Sigmoid colon (tissue), 7 donors: ENCODE results near the gene CASZ1. TPM values are rescaled to one million over a fixed set of nuclear protein-coding genes. Genes with fewer than 3 reads are reported as not detected.

ENCODE experiments used
- DNase-seq: peaks from one replicate; pipeline ENCODE4 v3.0.0-alpha.2; 2019
- H3K27ac ChIP-seq, 4 donors: fragments of 200-600 bp; sonication (generic); one replicate each; pipeline ENCODE4 v1.5.1; 2016 to 2019; ENCODE audit warnings: mild to moderate bottlenecking in 1 of 4
- H3K27me3 ChIP-seq, 3 donors: fragments of 200-600 bp; sonication (generic); one replicate each; pipeline ENCODE4 v1.5.1; 2019; ENCODE audit warnings: mild to moderate bottlenecking in 1 of 3
- H3K36me3 ChIP-seq, 4 donors: fragments of 200-600 bp; sonication (generic); one replicate each; pipeline ENCODE4 v1.5.1; 2016 to 2019
- H3K4me1 ChIP-seq, 4 donors: fragments of 200-600 bp; sonication (generic); one replicate each; pipeline ENCODE4 v1.5.1; 2017 to 2019
- H3K4me3 ChIP-seq, 4 donors: fragments of 200-600 bp; sonication (generic); one replicate each; pipeline ENCODE4 v1.5.1; 2017 to 2019; ENCODE audit warnings: mild to moderate bottlenecking in 2 of 4, moderate library complexity in 1 of 4
- H3K9me3 ChIP-seq, 4 donors: fragments of 200-600 bp in 3 of 4; sonication (generic) in 3 of 4; one replicate each; pipeline versions ENCODE4 v1.5.1 to v1.6.1; 2013 to 2019
- CTCF ChIP-seq, 4 experiments: fragments of 450-650 bp in 3 of 4; fragments of 200-600 bp in 1 of 4; IDR thresholded peaks; one replicate each; pipeline ENCODE4 v1.5.1; 2016 to 2019; ENCODE audit warnings: antibody characterized with exemption in 4 of 4, mild to moderate bottlenecking in 3 of 4, moderate library complexity in 2 of 4
- EP300 ChIP-seq, 4 donors: sonication (generic); formaldehyde crosslinking; IDR thresholded peaks; one replicate each; pipeline ENCODE4 v1.6.1; 2017; ENCODE audit warnings: antibody characterized with exemption in 4 of 4
- POLR2A ChIP-seq, 2 donors: fragments of 450-650 bp; IDR thresholded peaks; one replicate each; pipeline ENCODE4 v1.6.1; 2016; ENCODE audit warnings: antibody characterized with exemption in 2 of 2, mild to moderate bottlenecking in 2 of 2, moderate library complexity in 2 of 2
- POLR2AphosphoS5 ChIP-seq, 4 donors: sonication (generic); formaldehyde crosslinking; IDR thresholded peaks; one replicate each; pipeline ENCODE4 v1.6.1; 2017; ENCODE audit warnings: antibody characterized with exemption in 4 of 4
- WGBS, 2 donors: extraction: QIAGEN DNeasy Blood & Tissue Kit; methylation state at CpG; one replicate each; pipeline ENCODE4 v1.1.7; 2013; 5-methylcytosine and 5-hydroxymethylcytosine counted together
- intact Hi-C: fragments of 100-400 bp; cut with DNase I; formaldehyde crosslinking; loops from one replicate; pipeline ENCODE4 v1.15.1; 2023
- polyA plus RNA-seq, 3 donors: library from polyadenylated mRNA; stranded (reverse); fragments of 200-250 nt; gene quantifications; one replicate each; pipeline ENCODE4 v1.2.3, GENCODE V29; 2013
- total RNA-seq, 4 donors: library from RNA; depleted of rRNA; stranded (reverse); fragments of >200 nt; gene quantifications; one replicate each; pipeline ENCODE4 v1.1.0, GENCODE V29; 2016
- donor health status: healthy with polysubstance abuse.
- donor health status: Bipolar disorder and iron deficiency.
- donor health status: healthy.

Gene CASZ1
- total and polyA plus RNA-seq, 7 donors, result 4.2 to 47.9 (median 23.6) TPM

- Histone ChIP-seq H3K27me3 (no peaks in the 10 kb centered on the region), H3K9me3 (no peaks in the 10 kb centered on the region), H3K27ac (peak overlapping the region; percentile 89 to 98 (median 96)), H3K4me3 (peak overlapping the region; percentile 58 to 89 (median 88)), H3K36me3 (no peaks in the 10 kb centered on the region), H3K4me1 (peaks cover 0 to 71% (median 69%) of the 10 kb centered on the region in 4 donors)
- WGBS, 2 donors, result 1% methylated on average over 46 of the region's 46 CpGs
- no peak for DNase-seq
- TF ChIP-seq POLR2A (IDR thresholded peaks at IDR 0.05), result no peak
- peak in 2 of 4 donors; percentile 11 to 50 for TF ChIP-seq POLR2AphosphoS5 (IDR thresholded peaks at IDR 0.05)
- intact Hi-C loops, result loop anchor here (2.0 to 10.0 kb wide), 3 partner anchors 97 to 171 kb away; no protein-coding TSS in a partner anchor
Measured at GRCh38 chr1:10694274-10694632, 102.2 kb downstream of the CASZ1 start.

- intact Hi-C loops, result loop anchor here (2.0 to 10.0 kb wide), 3 partner anchors 97 to 171 kb away; no protein-coding TSS in a partner anchor
Measured at GRCh38 chr1:10693497-10694273, 102.8 kb downstream of the CASZ1 start.

GRCh38 chr1:10693152-10693496 lies 103.3 kb downstream of the CASZ1 start:
- intact Hi-C loops, result loop anchor here (10.0 kb wide), 1 partner anchor 172 kb away; no protein-coding TSS in a partner anchor
- Histone ChIP-seq H3K9me3 (no peaks in the 10 kb centered on the region), H3K27ac (peak overlapping the region; percentile 89 to 98 (median 96)), H3K4me1 (peaks cover 0 to 75% (median 74%) of the 10 kb centered on the region in 4 donors), H3K36me3 (no peaks in the 10 kb centered on the region), H3K27me3 (no peaks in the 10 kb centered on the region), H3K4me3 (peak overlapping the region; percentile 58 to 89 (median 88))
- no peak for DNase-seq
- 35 to 64% methylated on average over 6 of the region's 6 CpGs for WGBS, 2 donors
- TF ChIP-seq CTCF (IDR thresholded peaks at IDR 0.05), result no peak
- TF ChIP-seq POLR2AphosphoS5 (IDR thresholded peaks at IDR 0.05), result no peak
- TF ChIP-seq EP300 (IDR thresholded peaks at IDR 0.05), result no peak
- TF ChIP-seq POLR2A (IDR thresholded peaks at IDR 0.05), result no peak

More at GRCh38 chr1:10693497-10694273, 102.8 kb downstream of the CASZ1 start:
- Histone ChIP-seq H3K27ac (peak overlapping the region; percentile 89 to 98 (median 96)), H3K27me3 (no peaks in the 10 kb centered on the region), H3K4me3 (peak overlapping the region; percentile 58 to 89 (median 88)), H3K9me3 (no peaks in the 10 kb centered on the region), H3K4me1 (peaks cover 0 to 71% (median 69%) of the 10 kb centered on the region in 4 donors), H3K36me3 (no peaks in the 10 kb centered on the region)
- TF ChIP-seq EP300 (IDR thresholded peaks at IDR 0.05) (no peak), CTCF (IDR thresholded peaks at IDR 0.05) (no peak), POLR2A (IDR thresholded peaks at IDR 0.05) (no peak), POLR2AphosphoS5 (IDR thresholded peaks at IDR 0.05) (no peak)
- 1% methylated on average over 79 of the region's 79 CpGs for WGBS, 2 donors
- DNase-seq, result no peak

GRCh38 chr1:10692401-10693021 lies 103.9 kb downstream of the CASZ1 start:
- intact Hi-C loops, result loop anchor here (10.0 kb wide), 1 partner anchor 172 kb away; no protein-coding TSS in a partner anchor
- H3K27ac ChIP-seq, result peak overlapping the region; percentile 89 to 98 (median 96)
- 23 to 53% methylated on average over 13 of the region's 13 CpGs for WGBS, 2 donors
- no peaks in the 10 kb centered on the region for H3K27me3 ChIP-seq
- DNase-seq, result no peak
- peaks cover 0 to 81% (median 80%) of the 10 kb centered on the region in 4 donors for H3K4me1 ChIP-seq
- no peaks in the 10 kb centered on the region for H3K36me3 ChIP-seq
- H3K4me3 ChIP-seq, result peak overlapping the region; percentile 58 to 89 (median 88)
- H3K9me3 ChIP-seq, result no peaks in the 10 kb centered on the region
- TF ChIP-seq POLR2AphosphoS5 (IDR thresholded peaks at IDR 0.05) (no peak), CTCF (IDR thresholded peaks at IDR 0.05) (peak in 2 of 4 experiments; percentile 29 to 38)

- Histone ChIP-seq H3K4me1 (peaks cover 0 to 83% (median 82%) of the 10 kb centered on the region in 4 donors), H3K27me3 (no peaks in the 10 kb centered on the region), H3K36me3 (no peaks in the 10 kb centered on the region), H3K9me3 (no peaks in the 10 kb centered on the region), H3K27ac (peak overlapping the region; percentile 89 to 98 (median 96)), H3K4me3 (peak overlapping the region in 3 of 4 donors; percentile 87 to 89 (median 89))
- no peak for DNase-seq
- 63 to 80% methylated on average over 1 of the region's 1 CpG for WGBS, 2 donors
- intact Hi-C loops, result loop anchor here (2.0 to 10.0 kb wide), 2 partner anchors 33 to 173 kb away; no protein-coding TSS in a partner anchor
- TF ChIP-seq EP300 (IDR thresholded peaks at IDR 0.05), result no peak
- TF ChIP-seq POLR2AphosphoS5 (IDR thresholded peaks at IDR 0.05), result no peak
- TF ChIP-seq POLR2A (IDR thresholded peaks at IDR 0.05), result no peak
- no peak for TF ChIP-seq CTCF (IDR thresholded peaks at IDR 0.05)
Measured at GRCh38 chr1:10691740-10692125, 104.7 kb downstream of the CASZ1 start.
